Measurements from ENCODE around the gene ZNF763.

- TF ChIP-seq, protein P1, sequence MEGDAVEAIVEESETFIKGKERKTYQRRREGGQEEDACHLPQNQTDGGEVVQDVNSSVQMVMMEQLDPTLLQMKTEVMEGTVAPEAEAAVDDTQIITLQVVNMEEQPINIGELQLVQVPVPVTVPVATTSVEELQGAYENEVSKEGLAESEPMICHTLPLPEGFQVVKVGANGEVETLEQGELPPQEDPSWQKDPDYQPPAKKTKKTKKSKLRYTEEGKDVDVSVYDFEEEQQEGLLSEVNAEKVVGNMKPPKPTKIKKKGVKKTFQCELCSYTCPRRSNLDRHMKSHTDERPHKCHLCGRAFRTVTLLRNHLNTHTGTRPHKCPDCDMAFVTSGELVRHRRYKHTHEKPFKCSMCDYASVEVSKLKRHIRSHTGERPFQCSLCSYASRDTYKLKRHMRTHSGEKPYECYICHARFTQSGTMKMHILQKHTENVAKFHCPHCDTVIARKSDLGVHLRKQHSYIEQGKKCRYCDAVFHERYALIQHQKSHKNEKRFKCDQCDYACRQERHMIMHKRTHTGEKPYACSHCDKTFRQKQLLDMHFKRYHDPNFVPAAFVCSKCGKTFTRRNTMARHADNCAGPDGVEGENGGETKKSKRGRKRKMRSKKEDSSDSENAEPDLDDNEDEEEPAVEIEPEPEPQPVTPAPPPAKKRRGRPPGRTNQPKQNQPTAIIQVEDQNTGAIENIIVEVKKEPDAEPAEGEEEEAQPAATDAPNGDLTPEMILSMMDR (IDR thresholded peaks at IDR 0.05; ENCODE audit: insufficient read depth, low read length), result no peak
- TF ChIP-seq, protein P2, sequence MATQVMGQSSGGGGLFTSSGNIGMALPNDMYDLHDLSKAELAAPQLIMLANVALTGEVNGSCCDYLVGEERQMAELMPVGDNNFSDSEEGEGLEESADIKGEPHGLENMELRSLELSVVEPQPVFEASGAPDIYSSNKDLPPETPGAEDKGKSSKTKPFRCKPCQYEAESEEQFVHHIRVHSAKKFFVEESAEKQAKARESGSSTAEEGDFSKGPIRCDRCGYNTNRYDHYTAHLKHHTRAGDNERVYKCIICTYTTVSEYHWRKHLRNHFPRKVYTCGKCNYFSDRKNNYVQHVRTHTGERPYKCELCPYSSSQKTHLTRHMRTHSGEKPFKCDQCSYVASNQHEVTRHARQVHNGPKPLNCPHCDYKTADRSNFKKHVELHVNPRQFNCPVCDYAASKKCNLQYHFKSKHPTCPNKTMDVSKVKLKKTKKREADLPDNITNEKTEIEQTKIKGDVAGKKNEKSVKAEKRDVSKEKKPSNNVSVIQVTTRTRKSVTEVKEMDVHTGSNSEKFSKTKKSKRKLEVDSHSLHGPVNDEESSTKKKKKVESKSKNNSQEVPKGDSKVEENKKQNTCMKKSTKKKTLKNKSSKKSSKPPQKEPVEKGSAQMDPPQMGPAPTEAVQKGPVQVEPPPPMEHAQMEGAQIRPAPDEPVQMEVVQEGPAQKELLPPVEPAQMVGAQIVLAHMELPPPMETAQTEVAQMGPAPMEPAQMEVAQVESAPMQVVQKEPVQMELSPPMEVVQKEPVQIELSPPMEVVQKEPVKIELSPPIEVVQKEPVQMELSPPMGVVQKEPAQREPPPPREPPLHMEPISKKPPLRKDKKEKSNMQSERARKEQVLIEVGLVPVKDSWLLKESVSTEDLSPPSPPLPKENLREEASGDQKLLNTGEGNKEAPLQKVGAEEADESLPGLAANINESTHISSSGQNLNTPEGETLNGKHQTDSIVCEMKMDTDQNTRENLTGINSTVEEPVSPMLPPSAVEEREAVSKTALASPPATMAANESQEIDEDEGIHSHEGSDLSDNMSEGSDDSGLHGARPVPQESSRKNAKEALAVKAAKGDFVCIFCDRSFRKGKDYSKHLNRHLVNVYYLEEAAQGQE (IDR thresholded peaks at IDR 0.05; ENCODE audit: insufficient replicate concordance, low read depth), result no peak
- TF ChIP-seq POLR2AphosphoS5 (IDR thresholded peaks at IDR 0.05; ENCODE audit: low read depth), result no peak
- TF ChIP-seq SPI1 (IDR thresholded peaks at IDR 0.05; ENCODE audit: borderline replicate concordance, low read depth), result no peak
Observed at GRCh38 chr19:11942008-11942842, 22.6 kb upstream of the ZNF763 start.
